Measurements from ENCODE around the gene ELOVL2.

The ELOVL2 gene

DNA sequence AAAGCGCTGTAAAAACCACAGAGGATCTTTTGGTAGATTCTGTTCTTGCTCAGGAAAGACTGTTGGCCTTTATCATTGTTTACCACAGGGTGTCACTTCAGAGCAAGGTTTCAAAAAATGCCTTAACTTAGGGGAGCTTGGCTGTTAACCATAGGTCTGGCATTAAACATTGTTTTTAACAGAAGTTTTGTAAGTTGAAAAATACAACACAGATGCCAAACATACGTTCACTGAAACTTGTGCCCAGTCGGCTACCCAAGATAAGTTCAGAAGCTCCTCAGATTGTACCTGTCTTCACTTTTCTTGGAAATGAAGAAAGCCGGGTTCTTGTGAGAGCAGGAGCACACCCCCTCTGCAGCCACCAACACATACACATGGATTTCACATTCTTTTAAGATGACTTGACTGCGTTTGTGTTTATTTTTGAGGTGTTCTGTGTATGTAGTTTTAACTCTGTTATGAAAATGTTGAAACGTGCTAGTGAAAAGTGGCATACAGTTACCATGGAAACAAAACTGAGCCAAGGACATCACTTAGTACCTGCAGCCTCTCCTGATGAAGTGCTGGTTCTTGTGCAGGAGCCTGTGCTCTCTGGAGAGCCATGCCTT is 92.3 kb downstream of the ELOVL2 start:
- H3K9me3 Mint-ChIP-seq = no peaks in the 10 kb centered on the region
- peaks cover 43% of the 10 kb centered on the region for H3K27me3 Mint-ChIP-seq
- ATAC-seq = no peak
- no peak for DNase-seq
- no peak overlapping the region for H3K27ac Mint-ChIP-seq
- H3K4me3 Mint-ChIP-seq = no peak overlapping the region
- no peaks in the 10 kb centered on the region for H3K4me1 Mint-ChIP-seq

DNA sequence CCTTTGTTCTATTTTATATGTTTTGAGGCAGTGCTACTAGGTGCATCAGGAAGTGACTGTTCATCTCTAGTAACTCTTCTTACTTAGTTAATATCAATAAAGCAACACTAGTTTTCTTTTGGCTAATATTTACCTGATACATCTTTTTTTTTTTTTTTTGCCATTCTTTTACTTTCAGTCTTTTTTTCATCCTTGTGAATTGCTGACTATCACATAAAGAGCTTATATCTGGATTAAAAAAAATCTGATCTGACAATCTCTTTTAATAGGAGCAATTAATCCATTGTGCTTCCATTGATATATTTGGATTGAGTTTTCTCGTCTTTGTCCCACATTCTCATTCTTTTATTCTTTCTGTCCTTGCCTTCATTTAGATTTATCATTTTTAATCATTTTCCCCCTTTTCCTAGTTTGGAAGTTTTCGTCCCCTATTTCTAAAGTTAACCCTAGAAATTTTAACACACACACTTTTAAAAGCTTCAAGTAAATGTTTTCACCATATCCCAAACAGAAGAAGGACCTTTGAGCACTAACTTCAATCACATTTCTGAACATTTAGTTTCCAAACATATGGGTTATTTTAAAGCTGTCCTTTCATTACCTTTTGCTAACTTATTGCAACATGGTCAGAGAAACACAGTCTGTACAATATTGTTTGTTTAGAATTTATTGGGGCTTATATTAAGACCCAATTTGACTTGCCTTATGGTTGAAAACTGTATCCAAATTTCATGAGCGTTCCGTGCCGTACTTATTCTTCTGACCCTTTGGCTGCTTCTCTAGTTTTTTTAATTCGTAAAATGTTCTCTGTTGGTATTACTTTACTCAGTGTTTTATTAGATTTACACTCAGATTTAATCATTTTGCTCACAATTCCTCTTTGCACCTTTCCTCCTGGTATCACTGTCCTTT is 94.3 kb downstream of the ELOVL2 start:
- DNase-seq (no peak), ATAC-seq (no peak)
- H3K27me3 Mint-ChIP-seq = peaks cover 43% of the 10 kb centered on the region
- H3K4me1 Mint-ChIP-seq = no peaks in the 10 kb centered on the region
- no peak overlapping the region for H3K27ac Mint-ChIP-seq
- no peaks in the 10 kb centered on the region for H3K9me3 Mint-ChIP-seq
- no peak overlapping the region for H3K4me3 Mint-ChIP-seq

DNA sequence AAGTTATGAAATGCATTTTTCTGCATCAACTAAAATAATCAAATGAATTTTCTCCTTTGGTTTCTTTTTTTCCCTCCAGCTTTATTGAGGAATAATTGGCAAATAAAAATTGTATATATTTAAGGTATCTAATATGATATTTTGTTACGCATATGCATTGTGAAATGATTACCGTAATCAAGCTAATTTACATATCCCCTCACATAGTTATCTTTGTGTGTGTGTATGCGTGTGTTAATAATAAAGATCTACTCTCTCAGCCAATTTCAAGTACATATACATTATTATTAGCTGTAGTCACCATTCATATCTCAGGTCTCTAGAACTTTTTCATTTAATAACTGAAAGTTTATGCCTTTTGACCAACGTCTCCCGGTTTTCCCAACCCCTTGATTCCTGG is 96.1 kb downstream of the ELOVL2 start:
- ATAC-seq = no peak
- DNase-seq = no peak
- H3K27me3 Mint-ChIP-seq = peaks cover 29% of the 10 kb centered on the region
- H3K4me1 Mint-ChIP-seq = no peaks in the 10 kb centered on the region
- no peaks in the 10 kb centered on the region for H3K9me3 Mint-ChIP-seq
- no peak overlapping the region for H3K4me3 Mint-ChIP-seq
- H3K27ac Mint-ChIP-seq = no peak overlapping the region

DNA sequence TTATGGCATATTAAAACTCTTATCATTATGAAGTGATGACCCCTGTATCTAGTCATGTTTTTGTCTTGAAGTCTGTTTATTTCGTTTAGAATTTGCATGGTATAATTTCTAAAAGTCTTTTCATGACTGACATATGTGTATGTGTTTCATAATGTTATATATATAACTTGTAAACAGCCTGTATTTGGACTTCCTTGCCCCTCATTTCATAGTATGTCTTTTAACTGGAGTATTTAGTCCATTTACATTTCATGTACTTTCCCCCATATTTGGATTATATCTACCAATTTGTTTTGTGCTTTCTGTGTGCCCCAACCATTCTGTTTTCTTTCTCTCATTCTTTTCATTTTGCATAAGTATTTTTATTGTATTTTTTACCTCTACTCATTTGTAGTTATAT is 98.3 kb downstream of the ELOVL2 start:
- Mint-ChIP-seq H3K9me3 (no peaks in the 10 kb centered on the region), H3K27ac (no peak overlapping the region), H3K4me3 (no peak overlapping the region), H3K27me3 (peaks cover 22% of the 10 kb centered on the region), H3K4me1 (no peaks in the 10 kb centered on the region)
- ATAC-seq (no peak), DNase-seq (no peak)

DNA sequence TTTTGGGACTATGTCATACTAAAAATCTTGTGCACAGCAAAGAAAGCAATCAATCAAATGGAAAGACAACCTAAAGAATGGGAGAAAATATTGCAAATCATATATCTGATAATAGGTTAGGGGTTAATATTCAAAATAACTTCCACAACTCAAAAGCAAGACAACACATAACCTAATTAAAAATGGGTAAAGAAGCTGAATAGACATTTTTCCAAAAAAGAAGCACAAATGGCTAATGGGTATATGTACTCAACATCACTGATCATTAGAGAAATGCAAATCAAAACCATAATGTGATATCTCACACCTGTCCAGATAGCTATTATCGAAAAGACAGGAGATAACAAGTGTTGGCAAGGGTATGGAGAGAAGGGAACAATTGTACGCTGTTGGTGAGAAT is 104.3 kb downstream of the ELOVL2 start:
- no peaks in the 10 kb centered on the region for H3K9me3 Mint-ChIP-seq
- H3K4me1 Mint-ChIP-seq = no peaks in the 10 kb centered on the region
- ATAC-seq (no peak), DNase-seq (no peak)
- no peak overlapping the region for H3K4me3 Mint-ChIP-seq
- H3K27ac Mint-ChIP-seq = no peak overlapping the region
- peaks cover 20% of the 10 kb centered on the region for H3K27me3 Mint-ChIP-seq

DNA sequence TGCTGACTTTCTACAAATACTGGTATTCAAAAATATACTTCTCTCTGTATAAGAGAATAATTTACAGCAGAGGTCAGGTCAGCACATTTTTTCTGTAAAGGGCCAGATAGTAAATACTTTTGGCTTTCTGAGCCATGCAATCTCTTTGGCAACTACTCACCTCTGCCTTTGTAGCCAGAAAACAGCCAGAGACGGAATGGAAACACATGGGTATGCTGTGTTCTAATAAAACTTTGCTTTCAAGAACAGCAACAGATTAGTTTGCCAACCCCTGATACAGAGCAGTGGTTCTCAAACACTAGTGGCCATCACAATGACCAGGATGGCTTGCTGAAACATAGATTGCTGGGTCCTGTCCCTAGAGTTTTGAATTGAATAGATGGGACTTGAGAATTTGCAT is 111.0 kb downstream of the ELOVL2 start:
- H3K27me3 Mint-ChIP-seq = peaks cover 12% of the 10 kb centered on the region
- ATAC-seq = no peak
- H3K9me3 Mint-ChIP-seq = no peaks in the 10 kb centered on the region
- no peaks in the 10 kb centered on the region for H3K4me1 Mint-ChIP-seq
- H3K27ac Mint-ChIP-seq = no peak overlapping the region
- DNase-seq = no peak
- H3K4me3 Mint-ChIP-seq = no peak overlapping the region

Data from stimulated activated naive CD8-positive, alpha-beta T cell treated with anti-CD3 and anti-CD28 coated beads, Interleukin-15, amount 100 ng/mL, for 72 hours (primary cell).